ENCODE measurements around the gene FRRS1.

Gene FRRS1

DNA sequence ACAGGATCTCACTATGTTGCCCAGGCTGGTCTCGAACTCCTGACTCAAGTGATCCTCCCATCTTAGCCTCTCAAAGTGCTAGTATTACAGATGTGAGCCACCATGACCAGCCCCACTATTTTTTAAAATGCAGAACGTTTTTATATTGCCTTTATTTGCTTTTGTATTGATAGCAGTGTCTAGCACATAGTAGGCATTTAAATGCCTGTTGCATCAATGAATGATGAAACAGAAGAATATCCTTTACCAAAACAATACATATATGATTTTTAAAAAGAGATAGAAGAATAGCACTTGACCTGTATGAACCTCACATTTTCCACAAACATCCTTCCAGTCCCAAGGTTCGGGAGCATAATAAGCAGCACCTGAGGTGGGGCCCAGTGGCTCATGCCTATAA lies 16.5 kb upstream of the FRRS1 start:
- in situ Hi-C loops (cut with MboI; ENCODE audit: low sequenced_read_pairs, unreplicated experiment), result no loop called here
- DNase-seq (ENCODE audit: low spot score), result no peak
- TF ChIP-seq, protein P1, sequence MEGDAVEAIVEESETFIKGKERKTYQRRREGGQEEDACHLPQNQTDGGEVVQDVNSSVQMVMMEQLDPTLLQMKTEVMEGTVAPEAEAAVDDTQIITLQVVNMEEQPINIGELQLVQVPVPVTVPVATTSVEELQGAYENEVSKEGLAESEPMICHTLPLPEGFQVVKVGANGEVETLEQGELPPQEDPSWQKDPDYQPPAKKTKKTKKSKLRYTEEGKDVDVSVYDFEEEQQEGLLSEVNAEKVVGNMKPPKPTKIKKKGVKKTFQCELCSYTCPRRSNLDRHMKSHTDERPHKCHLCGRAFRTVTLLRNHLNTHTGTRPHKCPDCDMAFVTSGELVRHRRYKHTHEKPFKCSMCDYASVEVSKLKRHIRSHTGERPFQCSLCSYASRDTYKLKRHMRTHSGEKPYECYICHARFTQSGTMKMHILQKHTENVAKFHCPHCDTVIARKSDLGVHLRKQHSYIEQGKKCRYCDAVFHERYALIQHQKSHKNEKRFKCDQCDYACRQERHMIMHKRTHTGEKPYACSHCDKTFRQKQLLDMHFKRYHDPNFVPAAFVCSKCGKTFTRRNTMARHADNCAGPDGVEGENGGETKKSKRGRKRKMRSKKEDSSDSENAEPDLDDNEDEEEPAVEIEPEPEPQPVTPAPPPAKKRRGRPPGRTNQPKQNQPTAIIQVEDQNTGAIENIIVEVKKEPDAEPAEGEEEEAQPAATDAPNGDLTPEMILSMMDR (IDR thresholded peaks at IDR 0.05; ENCODE audit: borderline replicate concordance, control extremely low read depth, extremely low read depth, insufficient read depth, missing control alignments), result no peak

GRCh38 chr1:99782397-99782796 lies 16.0 kb upstream of the FRRS1 start:
- in situ Hi-C loops (cut with MboI; ENCODE audit: low sequenced_read_pairs, unreplicated experiment), result no loop called here
- TF ChIP-seq, protein P1 (IDR thresholded peaks at IDR 0.05; ENCODE audit: borderline replicate concordance, control extremely low read depth, extremely low read depth, insufficient read depth, missing control alignments), result no peak
- DNase-seq (ENCODE audit: low spot score), result no peak

GRCh38 chr1:99781798-99782197 lies 15.4 kb upstream of the FRRS1 start:
- no peak for DNase-seq (ENCODE audit: low spot score)
- TF ChIP-seq, protein P1 (IDR thresholded peaks at IDR 0.05; ENCODE audit: borderline replicate concordance, control extremely low read depth, extremely low read depth, insufficient read depth, missing control alignments), result no peak
- in situ Hi-C loops (cut with MboI; ENCODE audit: low sequenced_read_pairs, unreplicated experiment), result no loop called here

DNA sequence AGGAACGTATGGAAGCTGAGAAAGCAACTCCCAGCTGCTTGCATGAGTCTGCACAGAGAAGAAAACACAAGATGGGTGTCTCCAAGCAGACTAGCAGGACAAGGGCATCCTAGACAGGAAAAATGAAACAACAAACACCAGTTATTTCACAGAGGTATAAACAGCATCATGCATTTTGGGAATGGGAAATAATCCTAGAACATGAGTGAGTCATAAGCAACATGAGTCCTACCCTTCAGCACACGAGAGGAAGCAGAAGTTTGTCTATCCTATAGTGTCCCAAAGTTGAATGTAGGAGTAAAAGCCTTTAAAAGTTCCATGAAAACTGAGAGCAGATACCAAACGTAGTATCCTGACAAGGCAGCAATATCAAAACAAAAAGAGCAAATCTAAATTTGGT lies 11.3 kb upstream of the FRRS1 start:
- TF ChIP-seq, protein P1 (IDR thresholded peaks at IDR 0.05; ENCODE audit: borderline replicate concordance, control extremely low read depth, extremely low read depth, insufficient read depth, missing control alignments), result no peak
- no peak for DNase-seq (ENCODE audit: low spot score)
- in situ Hi-C loops (cut with MboI; ENCODE audit: low sequenced_read_pairs, unreplicated experiment), result no loop called here

DNA sequence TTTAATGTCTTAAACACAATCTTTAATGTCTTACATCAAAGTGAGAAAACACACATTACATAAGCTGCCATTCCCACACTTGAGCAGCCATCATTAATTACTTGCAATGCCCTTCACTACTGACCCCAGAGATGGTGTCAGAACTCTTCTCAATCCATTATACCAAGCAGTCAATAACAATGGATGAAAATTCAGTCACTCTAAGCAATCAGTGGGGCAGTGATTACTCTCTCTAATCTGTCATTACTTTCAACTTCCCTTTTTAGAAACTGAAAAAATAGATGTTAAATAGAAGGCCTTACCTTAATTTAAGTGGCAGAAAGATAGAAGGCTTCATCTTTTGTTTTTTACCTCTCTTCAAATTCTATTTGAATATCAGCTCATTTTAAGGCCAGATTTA lies 9.7 kb upstream of the FRRS1 start:
- no peak for DNase-seq (ENCODE audit: low spot score)
- TF ChIP-seq, protein P1 (IDR thresholded peaks at IDR 0.05; ENCODE audit: borderline replicate concordance, control extremely low read depth, extremely low read depth, insufficient read depth, missing control alignments), result no peak
- in situ Hi-C loops (cut with MboI; ENCODE audit: low sequenced_read_pairs, unreplicated experiment), result no loop called here

- in situ Hi-C loops (cut with MboI; ENCODE audit: low sequenced_read_pairs, unreplicated experiment), result no loop called here
- TF ChIP-seq, protein P1 (IDR thresholded peaks at IDR 0.05; ENCODE audit: borderline replicate concordance, control extremely low read depth, extremely low read depth, insufficient read depth, missing control alignments), result no peak
Measured at GRCh38 chr1:99772809-99773208, 6.4 kb upstream of the FRRS1 start.

DNA sequence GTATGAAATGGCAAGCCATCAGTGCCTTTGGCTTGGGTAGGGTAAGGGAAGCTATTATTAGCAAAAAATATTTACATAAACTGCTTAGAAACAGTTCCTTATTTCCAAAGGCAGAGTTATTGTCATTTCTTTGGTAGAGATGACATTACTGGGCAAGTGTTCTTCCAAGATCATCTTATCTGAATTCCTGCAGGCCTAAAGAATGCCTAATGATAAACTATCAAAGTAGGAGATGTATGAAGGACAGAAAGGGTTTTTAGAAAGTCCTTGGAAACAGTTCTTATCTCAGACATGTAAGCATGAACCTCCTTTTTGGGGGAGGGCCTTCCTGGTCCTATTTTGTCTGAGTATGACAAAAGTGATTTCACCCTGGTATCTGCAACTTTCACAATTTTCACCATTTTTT lies 5.1 kb upstream of the FRRS1 start:
- TF ChIP-seq, protein P1 (IDR thresholded peaks at IDR 0.05; ENCODE audit: borderline replicate concordance, control extremely low read depth, extremely low read depth, insufficient read depth, missing control alignments), result no peak
- no peak for DNase-seq (ENCODE audit: low spot score)
- in situ Hi-C loops (cut with MboI; ENCODE audit: low sequenced_read_pairs, unreplicated experiment), result no loop called here

More at GRCh38 chr1:99772809-99773208, 6.4 kb upstream of the FRRS1 start:
- no peak for DNase-seq (ENCODE audit: low spot score)
